Mucosa of descending colon (tissue), 3 donors: ENCODE results near the gene CELF5. TPM values are rescaled to one million over a fixed set of nuclear protein-coding genes. Genes with fewer than 3 reads are reported as not detected.
"Not testable (repeated sequence)": the region's sequence is repeated elsewhere in the genome, so short reads cannot be mapped to it uniquely, and the experiment has no call there.

Experiments
- ATAC-seq: fragments of 200-7000 bp; cut with Tn5 transposase; one replicate; pipeline ENCODE4 v1.9.1; 2020; ENCODE audit warnings: mild to moderate bottlenecking, moderate library complexity
- DNase-seq, 3 donors: peaks; one replicate each; pipeline ENCODE4 v3.0.0-alpha.2; 2020
- H3K36me3 ChIP-seq: fragments of 200-600 bp; one replicate; pipeline ENCODE4 v1.8.0; 2021; ENCODE audit warnings: low read depth, mild to moderate bottlenecking
- H3K4me1 ChIP-seq: fragments of 200-600 bp; one replicate; pipeline ENCODE4 v1.8.0; 2021; ENCODE audit warnings: low read depth, mild to moderate bottlenecking
- H3K4me3 ChIP-seq: fragments of 200-600 bp; one replicate; pipeline ENCODE4 v1.8.0; 2021; ENCODE audit warnings: mild to moderate bottlenecking
- H3K9me3 ChIP-seq: fragments of 200-600 bp; one replicate; pipeline ENCODE4 v1.8.0; 2021; ENCODE audit warnings: mild to moderate bottlenecking
- intact Hi-C, 2 donors: fragments of 100-400 bp; cut with DNase I in 1 of 2; cut with micrococcal nuclease in 1 of 2; formaldehyde crosslinking; loops; one replicate each; pipeline versions ENCODE4 v1.11.0 to v1.11.1; 2022; cut with DNase I, micrococcal nuclease
- total RNA-seq, 3 donors: library from RNA; stranded (reverse); fragmentation: NEBNext Ultra II Directional in 2 of 3; extraction: Animal tissue kit (Norgen Biotek cat#: 25700) in 2 of 3; gene quantifications; one replicate each; pipeline versions ENCODE4 v1.2.1 to v1.2.4, GENCODE V29; 2021 to 2023
- TF ChIP-seq, protein P1 (sequence below): fragments of 200-600 bp; IDR thresholded peaks from one replicate; pipeline ENCODE4 v1.8.0; 2022; ENCODE audit warnings: antibody characterized with exemption, mild to moderate bottlenecking
- donor health status: DM: no; HTN: no; CAD: no; lungs with moderate emphysema.
- donor health status: DM: no; HTN: no; CAD: no.
- donor health status: DM: no; HTN: yes; CAD: no.

Gene CELF5
- total RNA-seq, 3 donors from 2014 or later = 0.75 to 2.7 (median 0.79) TPM

DNA sequence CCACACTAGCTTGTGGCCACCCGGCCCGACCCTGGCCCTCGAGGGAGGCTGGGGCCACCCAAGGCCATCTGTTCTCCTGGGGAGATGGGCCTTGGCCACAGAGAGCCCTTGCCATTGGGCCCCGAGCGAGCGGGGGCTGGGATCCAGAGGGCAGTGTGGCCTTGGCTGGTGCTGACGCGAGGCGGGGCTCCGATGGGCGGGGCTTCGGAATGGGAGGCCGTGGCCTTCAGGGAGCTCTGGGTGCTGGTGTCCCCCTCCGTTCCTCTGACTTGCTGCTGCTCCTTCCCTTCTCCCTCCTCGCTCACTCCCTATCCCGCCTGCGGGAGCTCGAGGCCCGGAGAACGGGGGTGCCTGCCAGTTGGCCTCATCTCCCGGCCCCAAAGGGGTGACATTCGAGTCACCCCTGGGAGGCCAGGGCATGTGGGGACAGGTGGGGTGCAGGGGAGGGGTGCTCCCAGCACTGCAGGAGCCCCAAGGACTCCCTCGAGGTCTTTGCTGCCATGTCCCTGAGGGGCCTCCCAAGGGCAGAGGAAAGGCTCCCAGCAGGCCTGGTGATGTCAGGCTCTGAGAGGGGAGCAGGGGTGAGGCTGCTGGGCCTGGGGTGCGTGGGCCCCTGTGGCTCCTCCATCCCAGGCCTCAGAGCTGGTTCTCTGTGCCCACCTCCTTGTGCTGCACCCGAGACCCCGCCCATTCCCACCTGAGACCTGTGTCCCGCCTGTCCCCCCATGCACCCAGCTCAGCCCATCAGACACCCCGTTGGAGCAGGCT is 34.6 kb upstream of the CELF5 start:
- DNase-seq = peak; percentile 60 to 77 (median 73)

DNA sequence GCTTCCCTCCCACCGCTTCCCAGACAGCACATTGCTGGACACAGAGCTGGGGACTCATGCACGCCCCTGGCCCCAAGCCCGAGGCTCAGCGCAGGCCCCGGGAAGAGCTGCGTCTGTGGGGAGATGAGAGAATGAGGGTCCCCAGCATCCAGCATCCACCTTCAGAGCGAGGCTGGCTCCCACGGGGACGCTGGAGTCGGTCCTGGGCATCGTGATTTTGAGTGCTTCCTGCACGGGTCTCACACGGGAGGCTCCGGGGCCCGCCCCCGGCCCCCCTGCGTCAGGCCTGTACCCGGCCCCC is 34.0 kb upstream of the CELF5 start:
- peaks cover 40% of the 10 kb centered on the region for H3K4me1 ChIP-seq

More for the DNA sequence above, 34.6 kb upstream of the CELF5 start:
- Histone ChIP-seq H3K9me3 (no peaks in the 10 kb centered on the region), H3K4me3 (no peak overlapping the region), H3K36me3 (no peaks in the 10 kb centered on the region), H3K4me1 (peaks cover 41% of the 10 kb centered on the region)
- TF ChIP-seq, protein P1, sequence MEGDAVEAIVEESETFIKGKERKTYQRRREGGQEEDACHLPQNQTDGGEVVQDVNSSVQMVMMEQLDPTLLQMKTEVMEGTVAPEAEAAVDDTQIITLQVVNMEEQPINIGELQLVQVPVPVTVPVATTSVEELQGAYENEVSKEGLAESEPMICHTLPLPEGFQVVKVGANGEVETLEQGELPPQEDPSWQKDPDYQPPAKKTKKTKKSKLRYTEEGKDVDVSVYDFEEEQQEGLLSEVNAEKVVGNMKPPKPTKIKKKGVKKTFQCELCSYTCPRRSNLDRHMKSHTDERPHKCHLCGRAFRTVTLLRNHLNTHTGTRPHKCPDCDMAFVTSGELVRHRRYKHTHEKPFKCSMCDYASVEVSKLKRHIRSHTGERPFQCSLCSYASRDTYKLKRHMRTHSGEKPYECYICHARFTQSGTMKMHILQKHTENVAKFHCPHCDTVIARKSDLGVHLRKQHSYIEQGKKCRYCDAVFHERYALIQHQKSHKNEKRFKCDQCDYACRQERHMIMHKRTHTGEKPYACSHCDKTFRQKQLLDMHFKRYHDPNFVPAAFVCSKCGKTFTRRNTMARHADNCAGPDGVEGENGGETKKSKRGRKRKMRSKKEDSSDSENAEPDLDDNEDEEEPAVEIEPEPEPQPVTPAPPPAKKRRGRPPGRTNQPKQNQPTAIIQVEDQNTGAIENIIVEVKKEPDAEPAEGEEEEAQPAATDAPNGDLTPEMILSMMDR = no peak
- intact Hi-C loops = no loop called here
- ATAC-seq = no peak

DNA sequence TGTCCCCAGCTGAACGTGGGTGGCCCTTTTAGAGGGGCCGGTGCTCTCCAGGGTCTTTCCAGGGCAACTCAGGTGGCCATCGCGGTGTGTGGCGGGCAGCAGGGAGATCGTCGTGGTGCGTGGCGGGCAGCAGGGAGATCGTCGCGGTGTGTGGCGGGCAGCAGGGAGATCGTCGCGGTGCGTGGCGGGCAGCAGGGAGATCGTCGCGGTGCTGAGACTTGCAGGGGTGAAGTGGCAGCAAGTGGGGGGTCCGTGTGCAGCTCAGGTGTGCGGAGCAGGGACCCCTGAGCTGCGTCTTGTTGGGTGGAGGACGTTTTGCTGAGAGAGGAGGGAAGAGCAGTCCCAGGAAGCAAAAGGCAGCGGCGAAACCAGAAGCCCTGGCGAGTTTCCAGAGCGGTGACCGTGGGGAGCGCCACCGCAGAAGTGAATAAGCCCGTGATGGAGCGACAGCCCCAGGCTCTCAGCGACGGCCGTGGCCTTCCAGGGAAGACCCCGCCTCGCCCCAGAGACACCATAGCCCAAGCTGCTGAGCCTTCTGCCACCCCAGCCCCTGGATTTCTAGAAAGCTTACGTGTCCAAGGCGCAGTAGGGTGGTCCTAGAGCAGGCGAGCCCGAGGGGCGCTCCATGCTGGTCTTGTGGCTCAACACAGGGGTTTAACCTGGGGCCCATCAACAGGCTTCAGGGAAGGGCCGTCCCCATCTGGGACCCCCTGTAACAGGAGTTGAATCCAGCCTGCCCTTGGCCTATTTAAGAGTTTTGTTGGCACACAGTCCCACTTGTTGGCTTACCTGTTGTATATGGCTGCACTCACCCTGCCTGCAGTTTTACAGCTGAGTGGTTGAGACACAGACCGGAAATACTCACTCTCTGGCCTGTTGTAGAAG is 33.3 kb upstream of the CELF5 start:
- no peak overlapping the region for H3K4me3 ChIP-seq
- peaks cover 40% of the 10 kb centered on the region for H3K4me1 ChIP-seq
- ATAC-seq (no peak), DNase-seq (no peak)
- intact Hi-C loops = no loop called here
- H3K36me3 ChIP-seq = no peaks in the 10 kb centered on the region
- TF ChIP-seq, protein P1 = no peak
- H3K9me3 ChIP-seq = no peaks in the 10 kb centered on the region

More for the DNA sequence above, 34.0 kb upstream of the CELF5 start:
- TF ChIP-seq, protein P1 = no peak
- H3K9me3 ChIP-seq = no peaks in the 10 kb centered on the region
- ATAC-seq (no peak), DNase-seq (no peak)
- H3K36me3 ChIP-seq = no peaks in the 10 kb centered on the region
- no peak overlapping the region for H3K4me3 ChIP-seq
- intact Hi-C loops = no loop called here

DNA sequence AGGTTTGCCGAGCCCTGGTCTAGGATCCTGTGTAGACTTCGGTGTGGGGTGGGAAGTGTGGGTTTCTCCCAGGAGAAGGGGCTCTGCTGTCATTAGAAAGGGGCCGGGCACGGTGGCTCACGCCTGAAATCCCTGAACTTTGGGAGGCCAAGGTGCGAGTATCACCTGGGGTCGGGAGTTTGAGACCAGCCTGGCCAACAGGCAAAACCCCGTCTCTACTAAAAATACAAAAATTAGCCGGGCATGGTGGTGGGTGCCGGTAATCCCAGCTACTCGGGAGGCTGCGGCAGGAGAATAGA is 32.7 kb upstream of the CELF5 start:
- H3K4me1 ChIP-seq = peaks cover 35% of the 10 kb centered on the region
- intact Hi-C loops, ATAC-seq, H3K36me3 ChIP-seq, H3K4me3 ChIP-seq, DNase-seq, H3K9me3 ChIP-seq: not testable (repeated sequence)

DNA sequence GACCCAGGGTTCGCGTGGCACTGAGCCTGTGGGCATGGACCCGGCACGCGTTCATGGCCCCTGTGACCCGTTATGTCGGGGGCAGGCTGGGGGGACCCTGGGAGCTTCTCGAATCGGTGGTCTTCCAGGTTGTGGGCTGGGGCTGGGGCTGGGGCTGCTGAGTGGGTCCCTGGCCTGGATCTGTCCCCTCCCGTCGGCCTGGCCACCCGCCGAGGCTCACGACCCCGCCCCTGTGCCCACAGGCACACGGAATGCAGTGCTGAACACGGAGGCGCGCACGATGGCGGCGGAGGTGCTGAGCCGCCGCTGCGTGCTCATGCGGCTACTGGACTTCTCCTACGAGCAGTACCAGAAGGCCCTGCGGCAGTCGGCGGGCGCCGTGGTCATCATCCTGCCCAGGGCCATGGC is 32.2 kb upstream of the CELF5 start:
- DNase-seq (no peak), ATAC-seq (no peak)
- intact Hi-C loops = no loop called here
- Histone ChIP-seq H3K4me3 (no peak overlapping the region), H3K36me3 (no peaks in the 10 kb centered on the region), H3K4me1 (peaks cover 30% of the 10 kb centered on the region), H3K9me3 (no peaks in the 10 kb centered on the region)
- TF ChIP-seq, protein P1 = no peak

DNA sequence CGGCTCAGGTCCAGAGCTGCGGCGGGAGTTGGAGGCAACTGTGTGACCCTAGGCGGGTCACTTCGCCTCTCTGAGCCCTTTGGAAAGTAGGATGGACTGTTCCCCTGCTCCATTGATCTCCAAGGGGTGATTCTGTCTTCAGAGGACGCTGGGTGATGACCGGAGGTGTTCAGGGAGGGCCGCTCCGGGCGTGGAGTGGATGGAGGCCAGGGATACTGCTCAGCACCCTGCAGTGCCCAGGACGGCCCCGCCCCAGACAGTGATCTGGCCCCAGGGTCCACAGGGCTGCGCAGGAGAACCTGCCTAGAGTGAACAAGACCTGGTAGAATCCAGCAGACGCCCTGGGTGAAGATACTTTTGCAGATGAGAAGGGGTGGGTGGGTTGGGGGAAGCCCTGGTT is 31.8 kb upstream of the CELF5 start:
- TF ChIP-seq, protein P1 = no peak
- no peak overlapping the region for H3K4me3 ChIP-seq
- DNase-seq = no peak
- no peaks in the 10 kb centered on the region for H3K36me3 ChIP-seq
- ATAC-seq = no peak
- intact Hi-C loops = no loop called here
- no peaks in the 10 kb centered on the region for H3K9me3 ChIP-seq
- peaks cover 26% of the 10 kb centered on the region for H3K4me1 ChIP-seq
